NOMO-1 (cell line): ENCODE data around the gene GRIN2C.

Experiments
- DNase-seq, 2 experiments: peaks; one replicate each; lab custom pipeline; 2025; ENCODE audit not compliant: unreplicated experiment in 2 of 2; lab: John Stamatoyannopoulos, UW

The GRIN2C gene

GRCh38 chr17:74804683-74805082 is 55.0 kb downstream of the GRIN2C start:
- DNase-seq: no peak

GRCh38 chr17:74803971-74804370 is 55.7 kb downstream of the GRIN2C start:
- no peak for DNase-seq

GRCh38 chr17:74803388-74803930 is 56.2 kb downstream of the GRIN2C start:
- DNase-seq: no peak

- DNase-seq: no peak
Observed at GRCh38 chr17:74801896-74802295, 57.8 kb downstream of the GRIN2C start.

- no peak for DNase-seq
Observed at GRCh38 chr17:74800531-74800930, 59.2 kb downstream of the GRIN2C start.

- no peak for DNase-seq
Observed at GRCh38 chr17:74799097-74799496, 60.6 kb downstream of the GRIN2C start.

- DNase-seq: no peak
Observed at GRCh38 chr17:74798239-74798707, 61.4 kb downstream of the GRIN2C start.

GRCh38 chr17:74797824-74798223 is 61.9 kb downstream of the GRIN2C start:
- no peak for DNase-seq

- DNase-seq: no peak
Observed at GRCh38 chr17:74796866-74797265, 62.8 kb downstream of the GRIN2C start.

GRCh38 chr17:74796211-74796610 is 63.5 kb downstream of the GRIN2C start:
- DNase-seq: no peak

- DNase-seq: no peak
Observed at GRCh38 chr17:74795327-74796020, 64.2 kb downstream of the GRIN2C start.

- no peak for DNase-seq
Observed at GRCh38 chr17:74792586-74793105, 67.0 kb downstream of the GRIN2C start.
